Measurements from ENCODE around the gene TAX1BP3. TPM values are rescaled to one million over a fixed set of nuclear protein-coding genes. Genes with fewer than 3 reads are reported as not detected.

The TAX1BP3 gene
- total and polyA plus RNA-seq, 2 experiments from 2014 or later = 98.7 to 134 TPM

DNA sequence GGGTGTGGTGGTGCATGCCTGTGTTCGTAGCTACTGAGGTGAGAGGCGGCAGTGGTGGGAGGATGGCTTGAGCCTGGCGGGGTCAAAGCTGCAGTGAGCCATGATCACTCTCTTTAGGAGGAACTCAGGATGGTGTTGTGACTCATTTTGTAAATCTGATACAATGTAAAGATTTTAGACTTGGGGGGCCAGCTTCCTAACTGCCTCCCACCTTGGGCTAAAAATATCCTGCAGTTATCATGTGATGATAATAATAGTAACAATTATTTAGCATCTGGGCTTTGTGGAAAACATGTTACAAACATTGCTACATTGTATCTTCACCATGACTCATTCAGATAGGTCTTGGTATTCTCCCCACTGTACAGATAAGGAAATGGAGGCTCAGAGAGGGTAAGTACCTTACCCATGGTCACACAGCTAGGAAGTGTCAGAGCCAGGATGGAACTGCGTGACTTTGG lies 24.5 kb downstream of the TAX1BP3 start:
- no peaks in the 10 kb centered on the region for H3K36me3 ChIP-seq (ENCODE audit: insufficient read depth)
- H3K9me3 Mint-ChIP-seq = no peaks in the 10 kb centered on the region
- H3K27ac Mint-ChIP-seq = no peak overlapping the region
- H3K79me2 ChIP-seq (replicated peaks; ENCODE audit: insufficient read depth) = no peaks in the 10 kb centered on the region
- no peaks in the 10 kb centered on the region for H3K9me2 ChIP-seq (ENCODE audit: insufficient read depth)
- DNase-seq (ENCODE audit: low spot score) = no peak
- H3K27me3 ChIP-seq (ENCODE audit: insufficient read depth) = no peaks in the 10 kb centered on the region
- ATAC-seq = no peak
- H3K27ac ChIP-seq (ENCODE audit: low read depth) = no peak overlapping the region
- no peaks in the 10 kb centered on the region for H4K20me1 ChIP-seq (replicated peaks; ENCODE audit: insufficient read depth)
- no peak overlapping the region for H3K4me2 ChIP-seq
- H3K4me3 Mint-ChIP-seq = no peak overlapping the region
- H3K4me1 ChIP-seq (ENCODE audit: insufficient read depth) = peaks cover 7% of the 10 kb centered on the region; the same call in 1 of the 2 replicates
- H2AFZ ChIP-seq = no peak overlapping the region
- TF ChIP-seq EZH2 (IDR thresholded peaks at IDR 0.05; ENCODE audit: low read depth, unreplicated experiment) = no peak
- TF ChIP-seq, protein P1, sequence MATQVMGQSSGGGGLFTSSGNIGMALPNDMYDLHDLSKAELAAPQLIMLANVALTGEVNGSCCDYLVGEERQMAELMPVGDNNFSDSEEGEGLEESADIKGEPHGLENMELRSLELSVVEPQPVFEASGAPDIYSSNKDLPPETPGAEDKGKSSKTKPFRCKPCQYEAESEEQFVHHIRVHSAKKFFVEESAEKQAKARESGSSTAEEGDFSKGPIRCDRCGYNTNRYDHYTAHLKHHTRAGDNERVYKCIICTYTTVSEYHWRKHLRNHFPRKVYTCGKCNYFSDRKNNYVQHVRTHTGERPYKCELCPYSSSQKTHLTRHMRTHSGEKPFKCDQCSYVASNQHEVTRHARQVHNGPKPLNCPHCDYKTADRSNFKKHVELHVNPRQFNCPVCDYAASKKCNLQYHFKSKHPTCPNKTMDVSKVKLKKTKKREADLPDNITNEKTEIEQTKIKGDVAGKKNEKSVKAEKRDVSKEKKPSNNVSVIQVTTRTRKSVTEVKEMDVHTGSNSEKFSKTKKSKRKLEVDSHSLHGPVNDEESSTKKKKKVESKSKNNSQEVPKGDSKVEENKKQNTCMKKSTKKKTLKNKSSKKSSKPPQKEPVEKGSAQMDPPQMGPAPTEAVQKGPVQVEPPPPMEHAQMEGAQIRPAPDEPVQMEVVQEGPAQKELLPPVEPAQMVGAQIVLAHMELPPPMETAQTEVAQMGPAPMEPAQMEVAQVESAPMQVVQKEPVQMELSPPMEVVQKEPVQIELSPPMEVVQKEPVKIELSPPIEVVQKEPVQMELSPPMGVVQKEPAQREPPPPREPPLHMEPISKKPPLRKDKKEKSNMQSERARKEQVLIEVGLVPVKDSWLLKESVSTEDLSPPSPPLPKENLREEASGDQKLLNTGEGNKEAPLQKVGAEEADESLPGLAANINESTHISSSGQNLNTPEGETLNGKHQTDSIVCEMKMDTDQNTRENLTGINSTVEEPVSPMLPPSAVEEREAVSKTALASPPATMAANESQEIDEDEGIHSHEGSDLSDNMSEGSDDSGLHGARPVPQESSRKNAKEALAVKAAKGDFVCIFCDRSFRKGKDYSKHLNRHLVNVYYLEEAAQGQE (IDR thresholded peaks at IDR 0.05; ENCODE audit: unreplicated experiment) = no peak
- peaks cover 2% of the 10 kb centered on the region for H3K27me3 Mint-ChIP-seq (ENCODE audit: insufficient read depth, low read depth, poor library complexity)
- peaks cover 8% of the 10 kb centered on the region for H3K4me1 Mint-ChIP-seq
- H3K36me3 Mint-ChIP-seq (ENCODE audit: low read depth) = peaks cover 11% of the 10 kb centered on the region; the same call in 2 of the 3 replicates
- no peak overlapping the region for H3K4me3 ChIP-seq
- no peaks in the 10 kb centered on the region for H3F3A ChIP-seq (replicated peaks; ENCODE audit: low read depth)

- no peaks in the 10 kb centered on the region for H3K9me2 ChIP-seq (ENCODE audit: insufficient read depth)
- Mint-ChIP-seq H3K9me3 (no peaks in the 10 kb centered on the region), H3K27ac (peak overlapping the region; percentile 75), H3K4me1 (peaks cover 14% of the 10 kb centered on the region), H3K36me3 (ENCODE audit: low read depth) (peaks cover 6% of the 10 kb centered on the region; the same call in 1 of the 3 replicates), H3K27me3 (ENCODE audit: insufficient read depth, low read depth, poor library complexity) (peaks cover 5% of the 10 kb centered on the region), H3K4me3 (no peak overlapping the region)
- H3K27ac ChIP-seq (ENCODE audit: low read depth) = peak overlapping the region; percentile 59; the same call in 1 of the 2 replicates
- H3K79me2 ChIP-seq (replicated peaks; ENCODE audit: insufficient read depth) = peaks cover 13% of the 10 kb centered on the region
- no peaks in the 10 kb centered on the region for H3K27me3 ChIP-seq (ENCODE audit: insufficient read depth)
- no peaks in the 10 kb centered on the region; the same call in 1 of the 2 replicates for H4K20me1 ChIP-seq (replicated peaks; ENCODE audit: insufficient read depth)
- H3K4me2 ChIP-seq = no peak overlapping the region
- no peak overlapping the region for H3K4me3 ChIP-seq
- no peaks in the 10 kb centered on the region for H3F3A ChIP-seq (replicated peaks; ENCODE audit: low read depth)
- H3K36me3 ChIP-seq (ENCODE audit: insufficient read depth) = no peaks in the 10 kb centered on the region
- ATAC-seq (no peak), DNase-seq (ENCODE audit: low spot score) (no peak)
- H3K4me1 ChIP-seq (ENCODE audit: insufficient read depth) = peaks cover 7% of the 10 kb centered on the region; the same call in 1 of the 2 replicates
- no peak overlapping the region for H2AFZ ChIP-seq
- no peak for TF ChIP-seq NANOG (IDR thresholded peaks at IDR 0.05; ENCODE audit: borderline replicate concordance)
- no peak for TF ChIP-seq CREB1 (CRISPR knock-in tag; IDR thresholded peaks at IDR 0.05; ENCODE audit: low read depth)
- TF ChIP-seq, protein P2, sequence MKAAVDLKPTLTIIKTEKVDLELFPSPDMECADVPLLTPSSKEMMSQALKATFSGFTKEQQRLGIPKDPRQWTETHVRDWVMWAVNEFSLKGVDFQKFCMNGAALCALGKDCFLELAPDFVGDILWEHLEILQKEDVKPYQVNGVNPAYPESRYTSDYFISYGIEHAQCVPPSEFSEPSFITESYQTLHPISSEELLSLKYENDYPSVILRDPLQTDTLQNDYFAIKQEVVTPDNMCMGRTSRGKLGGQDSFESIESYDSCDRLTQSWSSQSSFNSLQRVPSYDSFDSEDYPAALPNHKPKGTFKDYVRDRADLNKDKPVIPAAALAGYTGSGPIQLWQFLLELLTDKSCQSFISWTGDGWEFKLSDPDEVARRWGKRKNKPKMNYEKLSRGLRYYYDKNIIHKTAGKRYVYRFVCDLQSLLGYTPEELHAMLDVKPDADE (IDR thresholded peaks at IDR 0.05) = no peak
- TF ChIP-seq EZH2 (IDR thresholded peaks at IDR 0.05; ENCODE audit: low read depth, unreplicated experiment) = no peak
- TF ChIP-seq EZH2phosphoT487 (IDR thresholded peaks at IDR 0.05; ENCODE audit: unreplicated experiment) = no peak
- TF ChIP-seq, protein P1 (IDR thresholded peaks at IDR 0.05; ENCODE audit: unreplicated experiment) = no peak
- no peak for TF ChIP-seq JUNB (IDR thresholded peaks at IDR 0.05; ENCODE audit: unreplicated experiment)
- TF ChIP-seq, protein P3, sequence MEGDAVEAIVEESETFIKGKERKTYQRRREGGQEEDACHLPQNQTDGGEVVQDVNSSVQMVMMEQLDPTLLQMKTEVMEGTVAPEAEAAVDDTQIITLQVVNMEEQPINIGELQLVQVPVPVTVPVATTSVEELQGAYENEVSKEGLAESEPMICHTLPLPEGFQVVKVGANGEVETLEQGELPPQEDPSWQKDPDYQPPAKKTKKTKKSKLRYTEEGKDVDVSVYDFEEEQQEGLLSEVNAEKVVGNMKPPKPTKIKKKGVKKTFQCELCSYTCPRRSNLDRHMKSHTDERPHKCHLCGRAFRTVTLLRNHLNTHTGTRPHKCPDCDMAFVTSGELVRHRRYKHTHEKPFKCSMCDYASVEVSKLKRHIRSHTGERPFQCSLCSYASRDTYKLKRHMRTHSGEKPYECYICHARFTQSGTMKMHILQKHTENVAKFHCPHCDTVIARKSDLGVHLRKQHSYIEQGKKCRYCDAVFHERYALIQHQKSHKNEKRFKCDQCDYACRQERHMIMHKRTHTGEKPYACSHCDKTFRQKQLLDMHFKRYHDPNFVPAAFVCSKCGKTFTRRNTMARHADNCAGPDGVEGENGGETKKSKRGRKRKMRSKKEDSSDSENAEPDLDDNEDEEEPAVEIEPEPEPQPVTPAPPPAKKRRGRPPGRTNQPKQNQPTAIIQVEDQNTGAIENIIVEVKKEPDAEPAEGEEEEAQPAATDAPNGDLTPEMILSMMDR (conservative IDR thresholded peaks at IDR 0.05; ENCODE audit: low read depth in 2 of 2) = no peak
- TF ChIP-seq ZNF114 (CRISPR knock-in tag; IDR thresholded peaks at IDR 0.05) = no peak
Observed at GRCh38 chr17:3641717-3642486, 26.5 kb downstream of the TAX1BP3 start.

All from GM23338 (cell line).